GM19099 (cell line): ENCODE results near the gene LENG9.

Experiments used
- POLR2A ChIP-seq: IDR thresholded peaks from 3 replicates; pipeline ENCODE4 v1.6.1; 2011; ENCODE audit warnings: low read depth; ENCODE audit not compliant: insufficient read length; ENCODE audit errors: extremely low read depth

The LENG9 gene

GRCh38 chr19:54463531-54464043, at the start of gene LENG9:
Gene LENG9, minus strand, starts transcription at chr19:54463778. Its CDS starts 252 bp downstream, at chr19:54463526.
- peak; percentile 79 for TF ChIP-seq POLR2A

- TF ChIP-seq POLR2A = no peak
Observed at GRCh38 chr19:54507824-54508223, 44.2 kb upstream of the LENG9 start.

GRCh38 chr19:54506079-54506478, 42.5 kb upstream of the LENG9 start:
- no peak for TF ChIP-seq POLR2A

- TF ChIP-seq POLR2A = no peak
Observed at GRCh38 chr19:54502518-54503048, 39.0 kb upstream of the LENG9 start, which contains the start of gene LAIR2. Gene LAIR2, plus strand, starts transcription at chr19:54502831. Its CDS starts 88 bp downstream, at chr19:54502919.

GRCh38 chr19:54493967-54494585, 30.5 kb upstream of the LENG9 start:
- TF ChIP-seq POLR2A = no peak

- no peak for TF ChIP-seq POLR2A
Observed at GRCh38 chr19:54492568-54492967, 29.0 kb upstream of the LENG9 start.

- TF ChIP-seq POLR2A = no peak
Observed at GRCh38 chr19:54489766-54490165, 26.2 kb upstream of the LENG9 start.

- TF ChIP-seq POLR2A = no peak
Observed at GRCh38 chr19:54489341-54489740, 25.8 kb upstream of the LENG9 start.

- no peak for TF ChIP-seq POLR2A
Observed at GRCh38 chr19:54485851-54486250, 22.3 kb upstream of the LENG9 start.

- TF ChIP-seq POLR2A = no peak
Observed at GRCh38 chr19:54484451-54484850, 20.9 kb upstream of the LENG9 start.

GRCh38 chr19:54482889-54483288, 19.3 kb upstream of the LENG9 start:
- TF ChIP-seq POLR2A = no peak

GRCh38 chr19:54481326-54481930, 17.9 kb upstream of the LENG9 start:
- TF ChIP-seq POLR2A = no peak

- no peak for TF ChIP-seq POLR2A
Observed at GRCh38 chr19:54480051-54480450, 16.5 kb upstream of the LENG9 start.

GRCh38 chr19:54478677-54479266, 15.2 kb upstream of the LENG9 start:
- TF ChIP-seq POLR2A = no peak

GRCh38 chr19:54477650-54478049, 14.1 kb upstream of the LENG9 start:
- no peak for TF ChIP-seq POLR2A

- TF ChIP-seq POLR2A = no peak
Observed at GRCh38 chr19:54475706-54476105, 12.1 kb upstream of the LENG9 start.
